Stomach (tissue), 4 donors: ENCODE data around the gene ADAM15.

Experiments
- POLR2A ChIP-seq, 4 donors: fragments of 450-650 bp; IDR thresholded peaks; one replicate each; pipeline ENCODE4 v1.6.1; 2016; ENCODE audit warnings: antibody characterized with exemption in 4 of 4, control low read depth in 2 of 4, mild to moderate bottlenecking in 1 of 4, moderate library complexity in 1 of 4
- POLR2AphosphoS5 ChIP-seq, 3 donors: sonication (generic); formaldehyde crosslinking; IDR thresholded peaks; one replicate each; pipeline ENCODE4 v1.6.1; 2016; ENCODE audit warnings: antibody characterized with exemption in 3 of 3
- TF ChIP-seq, protein P1 (sequence below), 7 experiments: fragments of 450-650 bp in 4 of 7; fragments of 200-600 bp in 3 of 7; sonication (generic) in 3 of 7; IDR thresholded peaks; one replicate each; pipeline ENCODE4 v1.5.1; 2016 to 2019; ENCODE audit warnings: antibody characterized with exemption in 7 of 7, control low read depth in 2 of 7, mild to moderate bottlenecking in 1 of 7

DNA sequence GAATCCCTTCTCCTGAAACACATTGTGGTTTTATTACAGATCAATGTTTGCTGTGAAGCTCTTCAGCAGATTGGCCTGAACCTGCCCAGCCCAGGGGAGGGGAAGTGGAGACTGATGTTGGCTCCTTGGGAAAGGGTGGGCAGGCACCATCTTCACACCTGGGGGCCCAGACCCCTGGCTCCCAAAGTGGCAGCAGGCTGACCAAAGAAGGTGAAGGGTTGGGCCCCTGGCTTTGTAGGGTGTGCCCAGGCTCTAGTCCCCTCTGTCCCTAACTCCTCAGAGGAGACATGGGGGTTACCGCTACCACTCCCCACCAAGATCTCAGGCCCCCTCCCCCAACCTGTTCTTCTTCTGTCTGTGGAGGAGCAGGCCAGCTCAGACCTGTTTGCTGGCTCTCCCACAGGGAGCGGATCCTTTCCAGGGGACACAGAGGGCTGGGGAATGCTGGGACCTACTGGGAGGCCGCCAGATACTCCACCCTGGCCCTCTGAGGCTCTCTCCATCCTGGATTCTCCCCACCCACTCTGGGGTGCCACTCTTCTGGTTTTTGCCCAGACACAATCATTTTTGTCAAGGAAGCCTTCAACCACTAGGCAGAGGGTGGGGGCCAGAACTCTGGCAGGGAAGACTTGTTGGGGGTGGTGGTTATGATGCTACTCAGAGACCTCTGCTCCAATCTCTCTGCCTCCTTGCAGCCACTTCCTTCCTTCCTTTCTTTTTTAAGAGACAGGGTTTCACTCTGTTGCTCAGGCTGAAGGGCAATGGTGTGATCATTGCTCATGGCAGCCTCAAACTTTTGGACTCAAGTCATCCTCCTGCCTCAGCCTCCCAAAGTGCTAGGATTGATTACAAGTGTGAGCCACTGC, 22.5 kb downstream of the ADAM15 start:
- TF ChIP-seq POLR2A (IDR thresholded peaks at IDR 0.05) (no peak), POLR2AphosphoS5 (IDR thresholded peaks at IDR 0.05) (no peak)
- TF ChIP-seq, protein P1, sequence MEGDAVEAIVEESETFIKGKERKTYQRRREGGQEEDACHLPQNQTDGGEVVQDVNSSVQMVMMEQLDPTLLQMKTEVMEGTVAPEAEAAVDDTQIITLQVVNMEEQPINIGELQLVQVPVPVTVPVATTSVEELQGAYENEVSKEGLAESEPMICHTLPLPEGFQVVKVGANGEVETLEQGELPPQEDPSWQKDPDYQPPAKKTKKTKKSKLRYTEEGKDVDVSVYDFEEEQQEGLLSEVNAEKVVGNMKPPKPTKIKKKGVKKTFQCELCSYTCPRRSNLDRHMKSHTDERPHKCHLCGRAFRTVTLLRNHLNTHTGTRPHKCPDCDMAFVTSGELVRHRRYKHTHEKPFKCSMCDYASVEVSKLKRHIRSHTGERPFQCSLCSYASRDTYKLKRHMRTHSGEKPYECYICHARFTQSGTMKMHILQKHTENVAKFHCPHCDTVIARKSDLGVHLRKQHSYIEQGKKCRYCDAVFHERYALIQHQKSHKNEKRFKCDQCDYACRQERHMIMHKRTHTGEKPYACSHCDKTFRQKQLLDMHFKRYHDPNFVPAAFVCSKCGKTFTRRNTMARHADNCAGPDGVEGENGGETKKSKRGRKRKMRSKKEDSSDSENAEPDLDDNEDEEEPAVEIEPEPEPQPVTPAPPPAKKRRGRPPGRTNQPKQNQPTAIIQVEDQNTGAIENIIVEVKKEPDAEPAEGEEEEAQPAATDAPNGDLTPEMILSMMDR (IDR thresholded peaks at IDR 0.05), result no peak
